ENCODE data around the gene ADPRHL1.

ADPRHL1 gene

GRCh38 chr13:113358653-113359190 lies 94.6 kb downstream of the ADPRHL1 start:
- no peak overlapping the region for H3K27ac ChIP-seq
- no peak overlapping the region for H3K4me3 ChIP-seq
- no peak for TF ChIP-seq CTCF (IDR thresholded peaks at IDR 0.05)
- DNase-seq (ENCODE audit: low spot score), result no peak

GRCh38 chr13:113357529-113357928 lies 95.8 kb downstream of the ADPRHL1 start:
- Histone ChIP-seq H3K4me3 (no peak overlapping the region), H3K27ac (no peak overlapping the region)
- TF ChIP-seq CTCF (IDR thresholded peaks at IDR 0.05), result no peak
- DNase-seq (ENCODE audit: low spot score), result no peak

- no peak for TF ChIP-seq CTCF (IDR thresholded peaks at IDR 0.05)
- no peak for DNase-seq (ENCODE audit: low spot score)
- Histone ChIP-seq H3K4me3 (no peak overlapping the region), H3K27ac (no peak overlapping the region)
Measured at GRCh38 chr13:113356596-113356995, 96.7 kb downstream of the ADPRHL1 start.

- DNase-seq (ENCODE audit: low spot score), result no peak
- Histone ChIP-seq H3K4me3 (no peak overlapping the region), H3K27ac (no peak overlapping the region)
- TF ChIP-seq CTCF (IDR thresholded peaks at IDR 0.05), result no peak
Measured at GRCh38 chr13:113355621-113356020, 97.7 kb downstream of the ADPRHL1 start.

GRCh38 chr13:113354831-113355610 lies 98.3 kb downstream of the ADPRHL1 start:
- H3K4me3 ChIP-seq, result no peak overlapping the region
- DNase-seq (ENCODE audit: low spot score), result no peak
- no peak for TF ChIP-seq CTCF (IDR thresholded peaks at IDR 0.05)
- H3K27ac ChIP-seq, result no peak overlapping the region

- no peak for TF ChIP-seq CTCF (IDR thresholded peaks at IDR 0.05)
- DNase-seq (ENCODE audit: low spot score), result no peak
- no peak overlapping the region for H3K4me3 ChIP-seq
- H3K27ac ChIP-seq, result no peak overlapping the region
Measured at GRCh38 chr13:113353254-113353653, 100.0 kb downstream of the ADPRHL1 start.

GRCh38 chr13:113351514-113352026 lies 101.7 kb downstream of the ADPRHL1 start:
- H3K27ac ChIP-seq, result no peak overlapping the region
- H3K4me3 ChIP-seq, result no peak overlapping the region
- DNase-seq (ENCODE audit: low spot score), result no peak
- no peak for TF ChIP-seq CTCF (IDR thresholded peaks at IDR 0.05)
